Hematopoietic multipotent progenitor cell treated with erythropoietin and hydrocortisone succinate and interleukin-3 and kit ligand, for 8 days (in vitro differentiated cells): ENCODE results near the gene GPR33.
"Not testable (repeated sequence)": the region's sequence is repeated elsewhere in the genome, so short reads cannot be mapped to it uniquely, and the experiment has no call there.

Experiments
- DNase-seq: peaks from one replicate; pipeline ENCODE4 v3.0.0-alpha.2; 2015

Gene GPR33

GRCh38 chr14:31457665-31458659 lies 29.9 kb downstream of the GPR33 start:
- DNase-seq, result no peak

GRCh38 chr14:31456841-31457664 lies 30.8 kb downstream of the GPR33 start, which contains the start of gene DTD2:
Gene DTD2, minus strand, starts transcription at chr14:31457506. Its CDS starts 113 bp downstream, at chr14:31457393.
- DNase-seq, result peak; percentile 95

GRCh38 chr14:31449971-31450610 lies 37.7 kb downstream of the GPR33 start:
- DNase-seq, result peak; percentile 68

GRCh38 chr14:31449136-31449535 lies 38.7 kb downstream of the GPR33 start:
- DNase-seq, result no peak

GRCh38 chr14:31445703-31446102 lies 42.1 kb downstream of the GPR33 start:
- DNase-seq, result no peak

- no peak for DNase-seq
Measured at GRCh38 chr14:31442284-31442683, 45.6 kb downstream of the GPR33 start.

- DNase-seq, result peak; percentile 49
Measured at GRCh38 chr14:31441273-31442111, 46.3 kb downstream of the GPR33 start.

GRCh38 chr14:31440280-31440679 lies 47.6 kb downstream of the GPR33 start:
- DNase-seq, result no peak

- DNase-seq, result no peak
Measured at GRCh38 chr14:31439561-31439960, 48.3 kb downstream of the GPR33 start.

GRCh38 chr14:31437045-31437691 lies 50.7 kb downstream of the GPR33 start:
- not testable (repeated sequence) for DNase-seq

- no peak for DNase-seq
Measured at GRCh38 chr14:31435276-31435675, 52.6 kb downstream of the GPR33 start.
